Smooth muscle cell (in vitro differentiated cells): ENCODE results near the gene CYP51A1. TPM values are rescaled to one million over a fixed set of nuclear protein-coding genes. Genes with fewer than 3 reads are reported as not detected.
A peak's percentile ranks its signal among the peaks of the same experiment; 100 is the strongest.

Source experiments
- DNase-seq: peaks from one replicate; lab custom pipeline; 2025; ENCODE audit not compliant: unreplicated experiment; lab: John Stamatoyannopoulos, UW
- H2AFZ ChIP-seq: fragments of 200-600 bp; sonication (generic); 2 replicates; pipeline ENCODE4 v1.6.0; 2016; ENCODE audit warnings: antibody characterized with exemption, low read depth, mild to moderate bottlenecking
- H3F3A ChIP-seq: fragments of 200-600 bp; sonication (generic); 2 replicates; pipeline ENCODE4 v1.6.0; 2017; ENCODE audit warnings: antibody characterized with exemption, low read depth
- H3K27ac ChIP-seq: fragments of 200-600 bp; sonication (generic); 2 replicates; pipeline ENCODE4 v1.5.1; 2016; ENCODE audit warnings: low read depth, mild to moderate bottlenecking
- H3K27me3 ChIP-seq: fragments of 200-600 bp; sonication (generic); 2 replicates; pipeline ENCODE4 v1.6.1; 2016; ENCODE audit warnings: low read depth, mild to moderate bottlenecking
- H3K36me3 ChIP-seq: fragments of 200-600 bp; sonication (generic); 2 replicates; pipeline ENCODE4 v1.5.1; 2016; ENCODE audit warnings: low read depth
- H3K4me1 ChIP-seq: fragments of 200-600 bp; sonication (generic); 2 replicates; pipeline ENCODE4 v1.5.1; 2016; ENCODE audit warnings: low read depth
- H3K4me2 ChIP-seq: fragments of 200-600 bp; sonication (generic); 2 replicates; pipeline ENCODE4 v1.6.0; 2016; ENCODE audit warnings: mild to moderate bottlenecking
- H3K4me3 ChIP-seq: fragments of 200-600 bp; sonication (generic); 2 replicates; pipeline ENCODE4 v1.5.1; 2016; ENCODE audit warnings: mild to moderate bottlenecking
- H3K79me2 ChIP-seq: fragments of 200-600 bp; sonication (generic); 2 replicates; pipeline ENCODE4 v1.6.0; 2016; ENCODE audit warnings: low read depth, mild to moderate bottlenecking
- H3K9ac ChIP-seq: fragments of 200-600 bp; sonication (generic); 2 replicates; pipeline ENCODE4 v1.6.0; 2016; ENCODE audit warnings: low read depth
- H3K9me3 ChIP-seq: fragments of 200-600 bp; sonication (generic); replicated peaks from 2 replicates; pipeline ENCODE4 v1.5.1; 2016; ENCODE audit warnings: low read depth
- H4K20me1 ChIP-seq: fragments of 200-600 bp; sonication (generic); 2 replicates; pipeline ENCODE4 v1.6.0; 2016; ENCODE audit warnings: low read depth
- CTCF ChIP-seq: fragments of 200-600 bp; sonication (generic); IDR thresholded peaks from 2 replicates; pipeline ENCODE4 v1.5.1; 2017; ENCODE audit warnings: borderline replicate concordance, mild to moderate bottlenecking, antibody characterized with exemption; ENCODE audit not compliant: insufficient read depth, poor library complexity, severe bottlenecking
- WGBS: methylation state at CpG from one replicate; pipeline ENCODE4 v1.1.7; 2016; ENCODE audit warnings: low lambda C conversion rate; 5-methylcytosine and 5-hydroxymethylcytosine counted together
- polyA plus RNA-seq: library from polyadenylated mRNA; unstranded; fragments of >200 nt; fragmentation: Nextera tagmentation; extraction: Ambion mirVana; gene quantifications from 2 replicates; pipeline ENCODE4 v1.2.1, GENCODE V29; 2016
- total RNA-seq: library from RNA; depleted of rRNA; stranded (reverse); fragments of >200 nt; gene quantifications from 2 replicates; pipeline ENCODE4 v1.2.3, GENCODE V29; 2014

CYP51A1 gene
- total and polyA plus RNA-seq, 2 experiments from 2014 or later: 87.9 to 104 TPM

- Histone ChIP-seq H3K4me3 (peak overlapping the region; percentile 89), H3K9me3 (no peaks in the 10 kb centered on the region), H3K4me1 (peaks cover 18% of the 10 kb centered on the region), H3K27ac (peak overlapping the region; percentile 99), H3K27me3 (no peaks in the 10 kb centered on the region), H3K36me3 (peaks cover 10% of the 10 kb centered on the region), H3K79me2 (peaks cover 54% of the 10 kb centered on the region), H3K9ac (peak overlapping the region; percentile 99), H2AFZ (peak overlapping the region; percentile 98), H4K20me1 (peaks cover 50% of the 10 kb centered on the region), H3K4me2 (peak overlapping the region; percentile 96), H3F3A (peaks cover 18% of the 10 kb centered on the region)
- WGBS: under 1% methylated on average over 42 of the region's 42 CpGs
- TF ChIP-seq CTCF: peak; percentile 80
- DNase-seq: peak; percentile 75
These were observed 473 bp downstream of the CYP51A1 start for GRCh38 chr7:92133737-92134270.

- peaks cover 55% of the 10 kb centered on the region for H4K20me1 ChIP-seq
- H3K4me2 ChIP-seq: peak overlapping the region; percentile 96
- no peak for DNase-seq
- peak overlapping the region; percentile 89 for H3K4me3 ChIP-seq
- H3K9ac ChIP-seq: peak overlapping the region; percentile 99
- 5% methylated on average over 15 of the region's 15 CpGs for WGBS
- peaks cover 12% of the 10 kb centered on the region for H3K36me3 ChIP-seq
- H3K27ac ChIP-seq: peak overlapping the region; percentile 29
- H3K9me3 ChIP-seq: no peaks in the 10 kb centered on the region
- no peak for TF ChIP-seq CTCF
- H3K79me2 ChIP-seq: peaks cover 60% of the 10 kb centered on the region
- H3F3A ChIP-seq: peaks cover 17% of the 10 kb centered on the region
- H2AFZ ChIP-seq: no peak overlapping the region
- H3K4me1 ChIP-seq: peaks cover 18% of the 10 kb centered on the region
- no peaks in the 10 kb centered on the region for H3K27me3 ChIP-seq
These were observed 1.0 kb downstream of the CYP51A1 start for GRCh38 chr7:92133133-92133736.

- H2AFZ ChIP-seq: no peak overlapping the region
- TF ChIP-seq CTCF: no peak
- peaks cover 7% of the 10 kb centered on the region for H3F3A ChIP-seq
- H3K4me3 ChIP-seq: peak overlapping the region; percentile 89
- H3K9ac ChIP-seq: no peak overlapping the region
- no peaks in the 10 kb centered on the region for H3K9me3 ChIP-seq
- H3K27me3 ChIP-seq: no peaks in the 10 kb centered on the region
- H3K4me1 ChIP-seq: peaks cover 18% of the 10 kb centered on the region
- peaks cover 69% of the 10 kb centered on the region for H4K20me1 ChIP-seq
- WGBS: 67% methylated on average over 4 of the region's 4 CpGs
- H3K27ac ChIP-seq: no peak overlapping the region
- H3K4me2 ChIP-seq: peak overlapping the region; percentile 96
- H3K79me2 ChIP-seq: peaks cover 74% of the 10 kb centered on the region
- no peak for DNase-seq
- H3K36me3 ChIP-seq: peaks cover 24% of the 10 kb centered on the region
These were observed 2.4 kb downstream of the CYP51A1 start for GRCh38 chr7:92131764-92132330.
